RWPE2 (cell line): Measurements from ENCODE around the gene GPR32.

ENCODE experiments used
- ATAC-seq: fragments of 200-7000 bp; cut with Tn5 transposase; 3 replicates; pipeline ENCODE4 v1.9.1; 2021; ENCODE audit warnings: low read depth
- DNase-seq: peaks from one replicate; pipeline ENCODE4 v3.0.0-alpha.2; 2020; ENCODE audit warnings: low spot score
- H3K27ac ChIP-seq: fragments of 450-650 bp; 2 replicates; pipeline ENCODE4 v1.5.1; 2017; ENCODE audit warnings: mild to moderate bottlenecking; ENCODE audit not compliant: poor library complexity, severe bottlenecking
- H3K27me3 ChIP-seq: fragments of 250-450 bp; sonication (Bioruptor Pico); 2 replicates; pipeline ENCODE4 v1.5.1; 2021; ENCODE audit warnings: mild to moderate bottlenecking, moderate library complexity; ENCODE audit not compliant: insufficient read depth, poor library complexity, severe bottlenecking
- H3K36me3 ChIP-seq: fragments of 250-450 bp; sonication (Bioruptor Pico); 2 replicates; pipeline ENCODE4 v1.5.1; 2020; ENCODE audit warnings: low read depth, mild to moderate bottlenecking, moderate library complexity
- H3K4me1 ChIP-seq: fragments of 250-450 bp; sonication (Bioruptor Pico); 2 replicates; pipeline ENCODE4 v1.5.1; 2021; ENCODE audit warnings: mild to moderate bottlenecking, moderate library complexity; ENCODE audit not compliant: insufficient read depth, poor library complexity, severe bottlenecking
- H3K4me3 ChIP-seq: fragments of 250-450 bp; sonication (Bioruptor Pico); 2 replicates; pipeline ENCODE4 v1.5.1; 2021; ENCODE audit warnings: mild to moderate bottlenecking, moderate library complexity; ENCODE audit not compliant: severe bottlenecking
- H3K9me3 ChIP-seq: fragments of 250-450 bp; sonication (Bioruptor Pico); 2 replicates; pipeline ENCODE4 v1.5.1; 2021; ENCODE audit warnings: mild to moderate bottlenecking, moderate library complexity; ENCODE audit not compliant: severe bottlenecking
- TF ChIP-seq, protein P1 (sequence below): fragments of 450-650 bp; IDR thresholded peaks from one replicate; pipeline ENCODE4 v1.5.1; 2017; ENCODE audit warnings: mild to moderate bottlenecking, moderate library complexity; ENCODE audit not compliant: poor library complexity, severe bottlenecking

The GPR32 gene

DNA sequence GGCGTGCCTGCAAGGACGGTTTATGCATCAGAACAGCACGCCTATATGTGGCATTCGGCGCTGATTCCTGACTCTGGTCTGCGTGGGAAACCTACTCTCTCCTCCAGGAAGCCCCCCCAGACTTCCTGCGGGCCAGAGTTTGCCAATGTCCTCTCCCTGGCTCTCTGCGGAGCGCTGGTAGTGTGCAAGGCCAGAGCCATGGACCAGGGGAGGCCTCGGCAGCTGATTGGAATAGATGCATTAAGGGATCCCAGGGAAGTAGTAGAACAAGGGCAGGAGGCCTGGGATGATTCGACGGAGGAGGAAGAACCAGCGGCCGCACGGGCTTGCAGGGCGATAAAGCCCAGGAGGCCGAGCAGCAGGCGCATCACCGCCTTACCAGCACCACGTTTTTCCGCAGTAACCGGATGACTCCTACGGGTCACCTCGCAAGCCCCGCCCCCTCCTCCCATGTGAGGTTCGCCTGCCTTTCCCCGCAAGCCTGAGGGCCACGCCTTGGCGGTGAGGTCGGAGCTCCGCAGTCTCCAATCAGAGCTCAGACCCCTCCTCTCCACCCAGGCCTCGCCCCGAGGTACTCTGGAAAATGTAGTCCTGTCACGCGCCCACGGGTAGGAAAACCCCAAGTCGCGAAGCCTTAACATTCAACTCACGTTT lies 42.1 kb upstream of the GPR32 start:
- Histone ChIP-seq H3K4me1 (no peaks in the 10 kb centered on the region), H3K27ac (no peak overlapping the region), H3K27me3 (no peaks in the 10 kb centered on the region), H3K36me3 (no peaks in the 10 kb centered on the region), H3K4me3 (no peak overlapping the region), H3K9me3 (no peaks in the 10 kb centered on the region)
- DNase-seq (peak; percentile 89), ATAC-seq (peak; percentile 43)
- TF ChIP-seq, protein P1, sequence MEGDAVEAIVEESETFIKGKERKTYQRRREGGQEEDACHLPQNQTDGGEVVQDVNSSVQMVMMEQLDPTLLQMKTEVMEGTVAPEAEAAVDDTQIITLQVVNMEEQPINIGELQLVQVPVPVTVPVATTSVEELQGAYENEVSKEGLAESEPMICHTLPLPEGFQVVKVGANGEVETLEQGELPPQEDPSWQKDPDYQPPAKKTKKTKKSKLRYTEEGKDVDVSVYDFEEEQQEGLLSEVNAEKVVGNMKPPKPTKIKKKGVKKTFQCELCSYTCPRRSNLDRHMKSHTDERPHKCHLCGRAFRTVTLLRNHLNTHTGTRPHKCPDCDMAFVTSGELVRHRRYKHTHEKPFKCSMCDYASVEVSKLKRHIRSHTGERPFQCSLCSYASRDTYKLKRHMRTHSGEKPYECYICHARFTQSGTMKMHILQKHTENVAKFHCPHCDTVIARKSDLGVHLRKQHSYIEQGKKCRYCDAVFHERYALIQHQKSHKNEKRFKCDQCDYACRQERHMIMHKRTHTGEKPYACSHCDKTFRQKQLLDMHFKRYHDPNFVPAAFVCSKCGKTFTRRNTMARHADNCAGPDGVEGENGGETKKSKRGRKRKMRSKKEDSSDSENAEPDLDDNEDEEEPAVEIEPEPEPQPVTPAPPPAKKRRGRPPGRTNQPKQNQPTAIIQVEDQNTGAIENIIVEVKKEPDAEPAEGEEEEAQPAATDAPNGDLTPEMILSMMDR: no peak

DNA sequence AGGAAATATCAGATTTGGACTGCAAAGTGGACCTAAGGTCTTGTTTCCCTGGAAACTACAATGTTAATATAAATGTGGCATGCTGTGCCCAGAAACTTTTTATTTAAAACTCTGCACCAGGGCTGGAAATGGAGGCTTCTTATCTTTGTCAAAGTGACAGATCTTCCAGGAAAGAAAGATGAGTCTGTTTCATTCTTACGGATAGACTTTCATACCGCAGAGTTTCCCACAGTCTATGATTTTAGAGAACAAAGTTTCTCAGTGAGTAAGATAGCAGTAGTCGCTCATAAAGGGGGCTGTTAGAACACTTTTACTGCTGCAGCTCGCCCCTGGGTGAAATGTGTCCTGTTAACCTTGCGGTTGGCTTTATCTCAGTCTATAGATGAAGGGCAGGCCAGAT lies 40.4 kb upstream of the GPR32 start:
- Histone ChIP-seq H3K4me1 (no peaks in the 10 kb centered on the region), H3K4me3 (no peak overlapping the region), H3K9me3 (no peaks in the 10 kb centered on the region), H3K36me3 (no peaks in the 10 kb centered on the region), H3K27me3 (no peaks in the 10 kb centered on the region), H3K27ac (no peak overlapping the region)
- DNase-seq: no peak
- TF ChIP-seq, protein P1: no peak
- ATAC-seq: no peak

DNA sequence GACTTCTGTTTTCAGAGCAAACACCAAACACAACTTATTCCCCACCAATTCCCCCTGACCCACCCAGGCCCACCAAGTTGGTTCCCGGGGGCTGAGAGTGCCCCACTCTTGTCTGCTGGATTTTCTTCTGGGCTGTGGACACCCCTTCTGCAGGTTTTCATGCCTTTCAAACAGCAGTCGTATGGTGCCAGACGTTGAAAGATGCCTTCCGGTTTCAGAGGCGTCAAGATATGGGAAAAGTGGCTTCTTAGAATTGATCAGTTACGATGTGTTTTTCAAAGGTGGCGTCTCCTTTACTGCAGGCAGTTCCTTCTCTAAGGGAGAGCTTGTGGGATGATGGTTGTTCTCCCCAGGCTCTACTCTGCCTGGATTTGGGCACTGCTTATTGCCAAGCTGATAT lies 34.4 kb upstream of the GPR32 start:
- TF ChIP-seq, protein P1: no peak
- Histone ChIP-seq H3K4me3 (no peak overlapping the region), H3K4me1 (no peaks in the 10 kb centered on the region), H3K27me3 (peaks cover 7% of the 10 kb centered on the region), H3K27ac (no peak overlapping the region), H3K9me3 (no peaks in the 10 kb centered on the region), H3K36me3 (no peaks in the 10 kb centered on the region)
- ATAC-seq (no peak), DNase-seq (no peak)

DNA sequence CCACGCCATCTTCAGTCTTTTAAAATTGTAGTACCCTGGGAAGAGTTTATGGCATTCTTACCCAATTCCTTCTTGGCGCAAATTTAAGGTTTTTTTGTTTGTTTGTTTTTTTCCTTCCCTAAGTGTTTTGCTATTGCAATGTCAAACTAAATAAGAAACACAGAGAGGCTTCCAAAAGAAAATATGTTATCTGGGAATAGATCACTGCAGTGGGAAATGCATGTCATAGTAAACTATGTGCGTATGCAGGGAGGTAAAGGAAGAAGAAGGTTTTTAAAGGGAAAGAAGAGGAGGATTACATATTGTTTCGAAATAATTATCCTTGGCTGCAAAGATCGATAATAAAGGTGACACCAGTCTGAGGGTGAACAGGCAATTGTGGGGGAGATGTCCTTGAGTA lies 33.9 kb upstream of the GPR32 start:
- no peak overlapping the region for H3K27ac ChIP-seq
- no peaks in the 10 kb centered on the region for H3K9me3 ChIP-seq
- ATAC-seq: no peak
- no peaks in the 10 kb centered on the region for H3K4me1 ChIP-seq
- no peaks in the 10 kb centered on the region for H3K36me3 ChIP-seq
- DNase-seq: no peak
- TF ChIP-seq, protein P1: no peak
- H3K4me3 ChIP-seq: no peak overlapping the region
- H3K27me3 ChIP-seq: peaks cover 7% of the 10 kb centered on the region

DNA sequence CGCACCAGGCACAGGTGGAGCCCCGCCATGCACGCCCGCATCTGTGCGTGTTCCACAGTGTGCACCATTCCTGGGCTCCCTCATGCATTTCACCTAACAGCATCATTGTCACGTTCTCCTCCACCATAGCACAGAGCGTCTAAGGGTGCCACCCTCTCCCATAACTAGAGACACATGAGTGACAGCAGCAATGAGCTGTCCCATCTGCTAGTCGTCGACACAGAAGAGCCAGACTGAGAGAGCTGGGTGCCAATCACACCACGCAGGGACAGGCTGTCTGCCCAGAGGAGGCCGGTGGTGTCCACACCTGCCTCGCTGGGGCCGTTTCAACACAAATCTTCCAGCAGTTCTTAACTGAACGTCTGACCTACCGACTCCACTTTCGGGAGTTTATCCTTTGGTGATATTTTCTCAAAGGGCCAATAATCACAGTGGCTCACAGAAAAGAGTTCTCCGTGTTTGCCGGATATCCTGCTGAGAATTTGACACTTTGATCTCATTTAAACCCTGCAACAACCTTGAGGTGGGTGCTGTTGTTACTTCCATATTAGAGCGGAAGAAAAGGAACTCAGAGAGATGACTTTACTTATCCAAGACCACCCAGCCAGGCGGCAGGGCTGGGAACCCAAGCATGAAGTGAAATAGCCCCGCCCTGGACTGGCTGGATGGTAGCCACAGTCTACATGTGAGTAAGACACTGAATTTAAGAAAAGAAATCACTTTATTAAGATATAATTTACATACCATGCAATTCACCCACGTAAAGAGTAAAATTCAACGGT lies 30.9 kb upstream of the GPR32 start:
- H3K27me3 ChIP-seq: peaks cover 7% of the 10 kb centered on the region
- no peak overlapping the region for H3K4me3 ChIP-seq
- H3K27ac ChIP-seq: no peak overlapping the region
- H3K36me3 ChIP-seq: no peaks in the 10 kb centered on the region
- TF ChIP-seq, protein P1: no peak
- no peaks in the 10 kb centered on the region for H3K9me3 ChIP-seq
- ATAC-seq (no peak), DNase-seq (no peak)
- H3K4me1 ChIP-seq: no peaks in the 10 kb centered on the region
